GM12878 (cell line): ENCODE data around the gene MYG1. TPM values are rescaled to one million over a fixed set of nuclear protein-coding genes. Genes with fewer than 3 reads are reported as not detected.
A peak's percentile ranks its signal among the peaks of the same experiment; 100 is the strongest.

Source experiments
- CBX5 ChIP-seq: sonication (generic); IDR thresholded peaks from 2 replicates; pipeline ENCODE4 v1.6.1; 2016; ENCODE audit warnings: low read depth, moderate library complexity, mild to moderate bottlenecking, inconsistent platforms
- CTCF ChIP-seq, 3 experiments: IDR thresholded peaks in 2 of 3; conservative IDR thresholded peaks in 1 of 3; 2 replicates each; pipeline ENCODE4 v1.5.1; 2011; ENCODE audit warnings: low read depth in 3 of 3, low read length in 3 of 3, mild to moderate bottlenecking in 3 of 3, control low read depth in 2 of 3, moderate library complexity in 2 of 3, inconsistent platforms in 1 of 3, mixed read lengths in 1 of 3; ENCODE audit not compliant: control insufficient read depth in 2 of 3, insufficient read depth in 1 of 3; ENCODE audit errors: extremely low read depth in 1 of 3
- CUX1 ChIP-seq: IDR thresholded peaks from 2 replicates; pipeline ENCODE4 v1.6.1; 2012; ENCODE audit warnings: improper control_type of control experiment, low read depth, low read length; ENCODE audit not compliant: insufficient replicate concordance
- EGR1 ChIP-seq, 2 experiments: IDR thresholded peaks; 1 replicate in 1 of 2; 2 replicates in 1 of 2; pipeline ENCODE4 v1.6.1; 2011 to 2012; ENCODE audit warnings: low read depth in 2 of 2, low read length in 2 of 2, borderline replicate concordance in 1 of 2, mild to moderate bottlenecking in 1 of 2, moderate library complexity in 1 of 2
- LARP7 ChIP-seq: fragments of 450-650 bp; IDR thresholded peaks from 2 replicates; pipeline ENCODE4 v1.6.1; 2017; ENCODE audit warnings: mild to moderate bottlenecking
- POU2F2 ChIP-seq: IDR thresholded peaks from 3 replicates; pipeline ENCODE4 v1.6.1; 2011; ENCODE audit warnings: low read depth, mild to moderate bottlenecking, low read length, borderline replicate concordance
- RB1 ChIP-seq: fragments of 450-650 bp; formaldehyde crosslinking; IDR thresholded peaks from 2 replicates; pipeline ENCODE4 v1.6.1; 2017; ENCODE audit warnings: mild to moderate bottlenecking, borderline replicate concordance
- RELB ChIP-seq: fragments of 450-650 bp; IDR thresholded peaks from 2 replicates; pipeline ENCODE4 v1.6.1; 2017; ENCODE audit warnings: low read depth, mild to moderate bottlenecking, moderate library complexity
- SPI1 ChIP-seq: IDR thresholded peaks from 2 replicates; pipeline ENCODE4 v1.6.1; 2011; ENCODE audit warnings: low read depth, mild to moderate bottlenecking, low read length, moderate library complexity, borderline replicate concordance; ENCODE audit not compliant: insufficient read depth
- TCF3 ChIP-seq: IDR thresholded peaks from 2 replicates; pipeline ENCODE4 v1.6.1; 2012; ENCODE audit warnings: low read depth, mild to moderate bottlenecking, low read length, borderline replicate concordance; ENCODE audit not compliant: insufficient read depth
- USF1 ChIP-seq: IDR thresholded peaks from 2 replicates; pipeline ENCODE4 v1.6.1; 2011; ENCODE audit warnings: borderline replicate concordance, low read depth, mild to moderate bottlenecking, moderate library complexity, mixed read lengths, low read length; ENCODE audit not compliant: insufficient read depth; ENCODE audit errors: extremely low read length
- ZBTB11 ChIP-seq: fragments of 450-650 bp; formaldehyde crosslinking; IDR thresholded peaks from 2 replicates; pipeline ENCODE4 v1.5.0; 2022; ENCODE audit warnings: mild to moderate bottlenecking, missing genetic modification characterization
- polyA plus RNA-seq, 11 experiments: library from polyadenylated mRNA; depleted of rRNA in 4 of 11; unstranded in 6 of 11; stranded (reverse) in 5 of 11; fragments of >200 nt; fragmentation: Nextera tagmentation in 4 of 11; fragmentation: Illumina TruSeq in 1 of 11; extraction: Ambion mirVana in 4 of 11; extraction: Trizol in 1 of 11; gene quantifications; 1 replicate in 1 of 11; 2 replicates in 10 of 11; pipeline versions ENCODE4 v1.2.1 to v1.2.3, GENCODE V29; 2011 to 2016; ENCODE audit warnings: inconsistent platforms in 2 of 11, missing spikeins in 2 of 11, low read depth in 1 of 11
- total RNA-seq, 4 experiments: library from RNA; depleted of rRNA in 3 of 4; stranded (reverse); fragments of >200 nt in 3 of 4; fragmentation: Illumina TruSeq in 1 of 4; extraction: Trizol in 1 of 4; gene quantifications; 2 replicates each; pipeline versions ENCODE4 v1.2.1 to v1.2.3, GENCODE V29; 2013 to 2021

MYG1 gene
- total and polyA plus RNA-seq, 10 of the 15 experiments (the other 5 are each of a cell fraction or from before 2014, with no cell fraction given), result 20.7 to 81.0 (median 49.4) TPM

GRCh38 chr12:53251477-53252348, 47.8 kb upstream of the MYG1 start (continued):
- TF ChIP-seq ZBTB11 (no peak), RB1 (peak; percentile 14; the same call in 1 of the 2 replicates), CTCF (IDR thresholded peaks at IDR 0.05 in 2 of 3, conservative IDR thresholded peaks at IDR 0.05 in 1 of 3; ENCODE audit: control insufficient read depth in 2 of 3, extremely low read depth in 1 of 3, insufficient read depth in 1 of 3, low read depth in 3 of 3, low read length in 3 of 3) (peak; percentile 52 to 83 (median 64); a peak in 5 of 6 replicates), LARP7 (peak; percentile 39; the same call in 1 of the 2 replicates), EGR1 (IDR thresholded peaks at IDR 0.05; ENCODE audit: borderline replicate concordance in 1 of 2, low read depth in 2 of 2, low read length in 2 of 2) (0 out of 3 replicates have a peak, but pooled peaks of 1 of the 2 experiments have one; percentile 3), CBX5 (no peak), RELB (peak; percentile 72; the same call in 1 of the 2 replicates), POU2F2 (0 out of 3 replicates have a peak, but pooled peaks have one; percentile 37), USF1 (peak; percentile 88), SPI1 (no peak), TCF3 (0 out of 2 replicates have a peak, but pooled peaks have one; percentile 13), CUX1 (no peak)
